ENCODE data around the gene H1-8.

- TF ChIP-seq, protein P1, sequence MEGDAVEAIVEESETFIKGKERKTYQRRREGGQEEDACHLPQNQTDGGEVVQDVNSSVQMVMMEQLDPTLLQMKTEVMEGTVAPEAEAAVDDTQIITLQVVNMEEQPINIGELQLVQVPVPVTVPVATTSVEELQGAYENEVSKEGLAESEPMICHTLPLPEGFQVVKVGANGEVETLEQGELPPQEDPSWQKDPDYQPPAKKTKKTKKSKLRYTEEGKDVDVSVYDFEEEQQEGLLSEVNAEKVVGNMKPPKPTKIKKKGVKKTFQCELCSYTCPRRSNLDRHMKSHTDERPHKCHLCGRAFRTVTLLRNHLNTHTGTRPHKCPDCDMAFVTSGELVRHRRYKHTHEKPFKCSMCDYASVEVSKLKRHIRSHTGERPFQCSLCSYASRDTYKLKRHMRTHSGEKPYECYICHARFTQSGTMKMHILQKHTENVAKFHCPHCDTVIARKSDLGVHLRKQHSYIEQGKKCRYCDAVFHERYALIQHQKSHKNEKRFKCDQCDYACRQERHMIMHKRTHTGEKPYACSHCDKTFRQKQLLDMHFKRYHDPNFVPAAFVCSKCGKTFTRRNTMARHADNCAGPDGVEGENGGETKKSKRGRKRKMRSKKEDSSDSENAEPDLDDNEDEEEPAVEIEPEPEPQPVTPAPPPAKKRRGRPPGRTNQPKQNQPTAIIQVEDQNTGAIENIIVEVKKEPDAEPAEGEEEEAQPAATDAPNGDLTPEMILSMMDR (IDR thresholded peaks at IDR 0.05; ENCODE audit: poor library complexity) = no peak
- TF ChIP-seq EZH2 (IDR thresholded peaks at IDR 0.05; ENCODE audit: borderline replicate concordance) (no peak), EZH2phosphoT487 (IDR thresholded peaks at IDR 0.05; ENCODE audit: low read depth, severe bottlenecking, unreplicated experiment) (no peak)
These were observed at the start of gene H1-8 for GRCh38 chr3:129543156-129543790.

Data from hepatocyte (in vitro differentiated cells).